ENCODE results near the gene TLK2. TPM values are rescaled to one million over a fixed set of nuclear protein-coding genes. Genes with fewer than 3 reads are reported as not detected.
A peak's percentile ranks its signal among the peaks of the same experiment; 100 is the strongest.
"Not testable (repeated sequence)": the region's sequence is repeated elsewhere in the genome, so short reads cannot be mapped to it uniquely, and the experiment has no call there.

TLK2 gene
- polyA plus RNA-seq, 1 donor from 2014 or later: 63.9 TPM

DNA sequence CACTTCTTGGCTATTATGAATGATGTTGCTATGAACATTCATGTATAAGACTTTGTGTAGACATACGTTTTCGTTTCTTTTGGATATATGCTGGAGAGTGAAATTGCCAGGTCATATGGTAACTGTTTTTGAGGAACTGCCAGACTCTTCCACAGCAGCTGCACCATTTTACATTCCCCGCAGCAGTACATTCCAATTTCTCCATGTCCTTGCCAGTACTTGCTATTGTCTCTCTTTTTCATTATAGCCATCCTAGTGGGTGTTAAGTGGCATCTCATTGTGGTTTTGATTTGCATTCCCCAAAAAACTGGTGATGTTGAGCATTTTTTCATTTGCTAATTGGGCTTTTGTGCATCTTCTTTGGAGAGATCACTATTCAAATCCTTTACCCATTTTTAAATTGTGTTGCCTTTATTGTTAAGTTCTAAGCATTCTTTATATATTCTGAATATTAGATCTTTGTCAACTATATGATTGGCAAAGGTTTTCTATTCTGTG is 64.7 kb downstream of the TLK2 start:
- not testable (repeated sequence) for H3K9me3 ChIP-seq (ENCODE audit: low read length); H3K9me2 ChIP-seq (ENCODE audit: insufficient read depth, low read length); H4K20me1 ChIP-seq (ENCODE audit: insufficient read depth); H3K9ac ChIP-seq (ENCODE audit: low read length); H3K27me3 ChIP-seq (ENCODE audit: insufficient read depth, low read depth, low read length); H2AFZ ChIP-seq (ENCODE audit: low read depth, low read length); H3K36me3 ChIP-seq (ENCODE audit: insufficient read depth, low read length); H3F3A ChIP-seq (ENCODE audit: insufficient read depth, low read length, poor library complexity, severe bottlenecking); H3K79me2 ChIP-seq (replicated peaks; ENCODE audit: insufficient read depth, low read length); H3K4me2 ChIP-seq (ENCODE audit: low read length); H3K27ac ChIP-seq (ENCODE audit: low read length); H3K4me3 ChIP-seq (ENCODE audit: low read length)

DNA sequence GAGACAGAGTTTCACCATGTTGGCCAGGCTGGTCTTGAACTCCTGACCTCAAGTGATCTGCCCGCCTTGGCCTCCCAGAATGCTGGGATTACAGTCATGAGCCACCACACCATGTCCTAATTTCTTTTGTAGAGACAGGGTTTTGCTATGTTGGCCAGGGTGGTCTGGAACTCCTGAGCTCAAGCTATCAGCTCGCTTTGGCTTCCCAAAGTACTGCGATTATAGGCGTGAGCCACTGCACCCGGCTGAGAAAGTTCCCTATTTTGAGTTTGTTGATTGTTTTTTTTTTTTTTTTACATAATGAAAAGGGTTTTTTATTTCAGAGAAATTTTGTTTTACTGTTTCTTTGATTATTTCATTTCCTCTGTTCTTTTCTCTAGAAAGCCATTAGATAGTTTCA is 67.4 kb downstream of the TLK2 start:
- not testable (repeated sequence) for H3K27me3 ChIP-seq (ENCODE audit: insufficient read depth, low read depth, low read length); H3K36me3 ChIP-seq (ENCODE audit: insufficient read depth, low read length); H3K9me3 ChIP-seq (ENCODE audit: low read length); H3K27ac ChIP-seq (ENCODE audit: low read length); H3K9ac ChIP-seq (ENCODE audit: low read length); H2AFZ ChIP-seq (ENCODE audit: low read depth, low read length); H4K20me1 ChIP-seq (ENCODE audit: insufficient read depth); H3K4me2 ChIP-seq (ENCODE audit: low read length); H3F3A ChIP-seq (ENCODE audit: insufficient read depth, low read length, poor library complexity, severe bottlenecking); H3K79me2 ChIP-seq (replicated peaks; ENCODE audit: insufficient read depth, low read length); H3K4me3 ChIP-seq (ENCODE audit: low read length); H3K9me2 ChIP-seq (ENCODE audit: insufficient read depth, low read length)

DNA sequence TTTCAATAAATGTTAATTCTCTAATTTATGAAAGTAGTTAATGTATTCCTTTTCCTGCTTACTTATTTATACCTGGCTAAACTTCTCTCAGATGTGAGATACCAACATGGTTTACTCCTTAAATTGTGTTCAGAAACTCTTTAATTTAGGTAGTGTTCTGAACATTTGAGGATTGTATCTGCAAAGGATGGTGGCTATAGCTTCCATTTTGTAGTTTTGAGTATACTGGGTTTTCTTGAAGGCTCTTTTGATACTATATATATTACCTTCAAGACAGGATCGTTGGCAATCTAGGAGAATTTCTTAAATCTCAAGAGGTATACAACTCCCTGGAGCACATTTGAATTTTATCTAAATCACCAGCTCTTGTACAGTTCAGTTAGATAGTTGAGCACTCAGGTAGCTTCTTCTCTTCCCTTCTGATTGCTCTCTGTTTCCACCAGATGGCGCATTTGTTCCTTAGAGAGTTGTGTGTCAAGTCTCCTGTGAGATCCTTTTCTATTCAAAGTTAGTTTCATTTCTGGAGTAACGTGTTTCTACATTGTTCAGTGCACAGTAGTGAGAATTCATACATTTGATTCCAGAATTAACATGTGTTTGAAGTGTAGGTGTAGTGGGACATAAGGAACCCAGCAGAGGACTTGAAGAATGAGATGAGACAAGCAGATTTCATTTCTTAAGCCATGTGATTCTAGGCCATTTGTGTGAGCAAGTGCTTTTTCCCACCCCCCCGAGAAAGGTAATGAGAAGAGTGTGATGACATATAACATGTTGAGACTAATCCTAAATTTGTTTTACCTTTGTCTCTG is 74.4 kb downstream of the TLK2 start:
- TF ChIP-seq, protein P1, sequence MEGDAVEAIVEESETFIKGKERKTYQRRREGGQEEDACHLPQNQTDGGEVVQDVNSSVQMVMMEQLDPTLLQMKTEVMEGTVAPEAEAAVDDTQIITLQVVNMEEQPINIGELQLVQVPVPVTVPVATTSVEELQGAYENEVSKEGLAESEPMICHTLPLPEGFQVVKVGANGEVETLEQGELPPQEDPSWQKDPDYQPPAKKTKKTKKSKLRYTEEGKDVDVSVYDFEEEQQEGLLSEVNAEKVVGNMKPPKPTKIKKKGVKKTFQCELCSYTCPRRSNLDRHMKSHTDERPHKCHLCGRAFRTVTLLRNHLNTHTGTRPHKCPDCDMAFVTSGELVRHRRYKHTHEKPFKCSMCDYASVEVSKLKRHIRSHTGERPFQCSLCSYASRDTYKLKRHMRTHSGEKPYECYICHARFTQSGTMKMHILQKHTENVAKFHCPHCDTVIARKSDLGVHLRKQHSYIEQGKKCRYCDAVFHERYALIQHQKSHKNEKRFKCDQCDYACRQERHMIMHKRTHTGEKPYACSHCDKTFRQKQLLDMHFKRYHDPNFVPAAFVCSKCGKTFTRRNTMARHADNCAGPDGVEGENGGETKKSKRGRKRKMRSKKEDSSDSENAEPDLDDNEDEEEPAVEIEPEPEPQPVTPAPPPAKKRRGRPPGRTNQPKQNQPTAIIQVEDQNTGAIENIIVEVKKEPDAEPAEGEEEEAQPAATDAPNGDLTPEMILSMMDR (IDR thresholded peaks at IDR 0.05; ENCODE audit: poor library complexity, severe bottlenecking): peak; percentile 68
- peak; percentile 59 for TF ChIP-seq SMC3 (conservative IDR thresholded peaks at IDR 0.05; ENCODE audit: poor library complexity)
- peak; percentile 57 for TF ChIP-seq RAD21 (conservative IDR thresholded peaks at IDR 0.05)
- H3K4me3 ChIP-seq (ENCODE audit: low read length); H3K9ac ChIP-seq (ENCODE audit: low read length); H3K27me3 ChIP-seq (ENCODE audit: insufficient read depth, low read depth, low read length); H3F3A ChIP-seq (ENCODE audit: insufficient read depth, low read length, poor library complexity, severe bottlenecking); H3K4me2 ChIP-seq (ENCODE audit: low read length); H3K36me3 ChIP-seq (ENCODE audit: insufficient read depth, low read length); H3K27ac ChIP-seq (ENCODE audit: low read length); H4K20me1 ChIP-seq (ENCODE audit: insufficient read depth); H3K79me2 ChIP-seq (replicated peaks; ENCODE audit: insufficient read depth, low read length); H3K9me3 ChIP-seq (ENCODE audit: low read length); H3K9me2 ChIP-seq (ENCODE audit: insufficient read depth, low read length); H2AFZ ChIP-seq (ENCODE audit: low read depth, low read length): not testable (repeated sequence)

DNA sequence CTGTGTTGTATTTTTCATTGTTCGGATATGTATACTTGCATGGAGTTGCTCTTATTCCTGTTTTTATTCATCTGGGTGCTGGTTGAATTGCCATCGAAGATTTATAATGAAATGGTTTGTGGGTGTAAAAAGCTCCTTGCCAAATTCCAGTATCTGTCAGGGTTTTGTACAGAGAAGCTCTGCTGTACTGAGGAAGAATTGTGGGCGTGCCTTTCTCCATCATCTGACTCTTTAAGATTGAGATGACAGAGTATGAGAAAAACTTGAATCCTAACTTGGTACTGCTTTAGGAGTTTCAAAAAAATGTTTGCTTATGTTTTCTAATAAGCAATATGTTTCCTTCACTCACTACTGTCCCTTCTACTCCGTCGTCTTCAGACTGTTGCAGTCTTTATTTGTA is 78.9 kb downstream of the TLK2 start:
- H3K9me3 ChIP-seq (ENCODE audit: low read length); H4K20me1 ChIP-seq (ENCODE audit: insufficient read depth); H3K4me2 ChIP-seq (ENCODE audit: low read length); H3F3A ChIP-seq (ENCODE audit: insufficient read depth, low read length, poor library complexity, severe bottlenecking); H3K27ac ChIP-seq (ENCODE audit: low read length); H3K27me3 ChIP-seq (ENCODE audit: insufficient read depth, low read depth, low read length); H3K36me3 ChIP-seq (ENCODE audit: insufficient read depth, low read length); H3K4me3 ChIP-seq (ENCODE audit: low read length); H3K9me2 ChIP-seq (ENCODE audit: insufficient read depth, low read length); H3K9ac ChIP-seq (ENCODE audit: low read length); H2AFZ ChIP-seq (ENCODE audit: low read depth, low read length); H3K79me2 ChIP-seq (replicated peaks; ENCODE audit: insufficient read depth, low read length): not testable (repeated sequence)

DNA sequence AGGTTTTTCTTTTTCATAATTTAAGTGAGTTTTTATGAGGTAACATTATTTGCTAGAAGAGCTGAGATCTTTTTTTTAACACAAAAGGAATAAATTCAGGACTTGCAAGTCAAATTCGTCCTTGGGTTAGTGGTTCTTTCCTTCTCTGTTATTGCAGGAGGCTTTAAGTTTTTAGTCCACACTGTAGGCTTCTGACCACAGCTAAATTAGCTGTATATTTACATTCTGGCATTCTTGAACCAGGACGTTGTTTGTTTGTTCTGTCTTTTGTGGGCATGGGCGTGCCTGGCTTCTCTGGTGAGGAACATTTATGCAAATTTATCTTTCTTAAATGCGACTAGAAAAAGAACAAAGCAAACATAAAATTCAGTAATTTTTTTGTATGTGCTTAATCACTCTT is 80.3 kb downstream of the TLK2 start:
- not testable (repeated sequence) for H3F3A ChIP-seq (ENCODE audit: insufficient read depth, low read length, poor library complexity, severe bottlenecking); H3K36me3 ChIP-seq (ENCODE audit: insufficient read depth, low read length); H3K4me3 ChIP-seq (ENCODE audit: low read length); H2AFZ ChIP-seq (ENCODE audit: low read depth, low read length); H3K27me3 ChIP-seq (ENCODE audit: insufficient read depth, low read depth, low read length); H3K4me2 ChIP-seq (ENCODE audit: low read length); H3K27ac ChIP-seq (ENCODE audit: low read length); H3K9me2 ChIP-seq (ENCODE audit: insufficient read depth, low read length); H3K79me2 ChIP-seq (replicated peaks; ENCODE audit: insufficient read depth, low read length); H3K9ac ChIP-seq (ENCODE audit: low read length); H4K20me1 ChIP-seq (ENCODE audit: insufficient read depth); H3K9me3 ChIP-seq (ENCODE audit: low read length)

DNA sequence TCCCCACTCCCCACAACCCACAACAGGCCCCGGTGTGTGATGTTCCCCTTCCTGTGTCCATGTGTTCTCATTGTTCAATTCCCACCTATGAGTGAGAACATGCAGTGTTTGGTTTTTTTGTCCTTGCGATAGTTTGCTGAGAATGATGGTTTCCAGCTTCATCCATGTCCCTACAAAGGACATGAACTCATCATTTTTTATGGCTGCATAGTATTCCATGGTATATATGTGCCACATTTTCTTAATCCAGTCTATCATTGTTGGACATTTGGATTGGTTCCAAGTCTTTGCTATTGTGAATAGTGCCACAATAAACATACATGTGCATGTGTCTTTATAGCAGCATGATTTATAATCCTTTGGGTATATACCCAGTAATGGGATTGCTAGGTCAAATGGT is 82.3 kb downstream of the TLK2 start:
- H4K20me1 ChIP-seq (ENCODE audit: insufficient read depth); H3K36me3 ChIP-seq (ENCODE audit: insufficient read depth, low read length); H3K27me3 ChIP-seq (ENCODE audit: insufficient read depth, low read depth, low read length); H3K79me2 ChIP-seq (replicated peaks; ENCODE audit: insufficient read depth, low read length); H3K9ac ChIP-seq (ENCODE audit: low read length); H2AFZ ChIP-seq (ENCODE audit: low read depth, low read length); H3K4me3 ChIP-seq (ENCODE audit: low read length); H3K9me2 ChIP-seq (ENCODE audit: insufficient read depth, low read length); H3K4me2 ChIP-seq (ENCODE audit: low read length); H3F3A ChIP-seq (ENCODE audit: insufficient read depth, low read length, poor library complexity, severe bottlenecking); H3K27ac ChIP-seq (ENCODE audit: low read length); H3K9me3 ChIP-seq (ENCODE audit: low read length): not testable (repeated sequence)

Data from neural cell (in vitro differentiated cells).